Transverse colon (tissue), 4 donors: ENCODE measurements around the gene MYRF. TPM values are rescaled to one million over a fixed set of nuclear protein-coding genes. Genes with fewer than 3 reads are reported as not detected.
A peak's percentile ranks its signal among the peaks of the same experiment; 100 is the strongest.

ENCODE experiments used
- DNase-seq: peaks from one replicate; pipeline ENCODE4 v3.0.0-alpha.2; 2019
- H3K27ac ChIP-seq, 4 donors: fragments of 200-600 bp; sonication (generic); 2 replicates each; pipeline ENCODE4 v1.5.1; 2016 to 2018; ENCODE audit warnings: inconsistent platforms in 4 of 4
- H3K27me3 ChIP-seq: fragments of 200-600 bp; sonication (generic); 2 replicates; pipeline ENCODE4 v1.5.1; 2017; ENCODE audit warnings: inconsistent platforms
- H3K36me3 ChIP-seq, 4 donors: fragments of 200-600 bp; sonication (generic); 2 replicates each; pipeline ENCODE4 v1.5.1; 2017 to 2019; ENCODE audit warnings: inconsistent platforms in 4 of 4
- H3K4me1 ChIP-seq, 4 donors: fragments of 200-600 bp; sonication (generic); 2 replicates each; pipeline ENCODE4 v1.5.1; 2017 to 2020; ENCODE audit warnings: inconsistent platforms in 4 of 4
- H3K4me3 ChIP-seq, 4 donors: fragments of 200-600 bp; sonication (generic); 1 replicate in 1 of 4; 2 replicates in 3 of 4; pipeline versions ENCODE4 v1.5.1 to v1.6.1; 2017 to 2019; ENCODE audit warnings: inconsistent platforms in 4 of 4
- H3K9me3 ChIP-seq, 2 donors: fragments of 200-600 bp; sonication (generic); 2 replicates each; pipeline ENCODE4 v1.5.1; 2017 to 2019; ENCODE audit warnings: inconsistent platforms in 2 of 2
- EP300 ChIP-seq: sonication (generic); formaldehyde crosslinking; IDR thresholded peaks from one replicate; pipeline ENCODE4 v1.6.1; 2017; ENCODE audit warnings: antibody characterized with exemption, low read depth
- POLR2A ChIP-seq: fragments of 450-650 bp; IDR thresholded peaks from one replicate; pipeline ENCODE4 v1.6.1; 2016; ENCODE audit warnings: antibody characterized with exemption, mild to moderate bottlenecking, moderate library complexity
- POLR2AphosphoS5 ChIP-seq, 3 donors: sonication (generic); formaldehyde crosslinking; IDR thresholded peaks; one replicate each; pipeline ENCODE4 v1.6.1; 2016; ENCODE audit warnings: antibody characterized with exemption in 3 of 3
- WGBS, 2 donors: methylation state at CpG; one replicate each; pipeline ENCODE4 v1.1.5; 2018; ENCODE audit warnings: low coverage in 1 of 2; 5-methylcytosine and 5-hydroxymethylcytosine counted together
- in situ Hi-C, 4 donors: fragments of 200-750 bp; cut with MboI; loops; one replicate each; pipeline versions ENCODE4 v1.15.0 to v1.15.1; 2017; ENCODE audit warnings: low sequenced_read_pairs in 3 of 4, low pct_ligation_motif_present in 1 of 4, low pct_unique_long_range_greater_than_20kb in 1 of 4
- intact Hi-C: fragments of 100-400 bp; cut with DNase I; formaldehyde crosslinking; loops from one replicate; pipeline ENCODE4 v1.15.1; 2023; ENCODE audit warnings: low total_unique reads
- total RNA-seq, 4 donors: library from RNA; depleted of rRNA; stranded (reverse); fragments of >200 nt; gene quantifications; one replicate each; pipeline ENCODE4 v1.1.0, GENCODE V29; 2016
- TF ChIP-seq, protein P1 (sequence below), 5 experiments: fragments of 200-600 bp in 3 of 5; fragments of 450-650 bp in 2 of 5; sonication (generic) in 3 of 5; IDR thresholded peaks; 1 replicate in 2 of 5; 2 replicates in 3 of 5; pipeline ENCODE4 v1.5.1; 2016 to 2017; ENCODE audit warnings: antibody characterized with exemption in 5 of 5, inconsistent platforms in 3 of 5, mild to moderate bottlenecking in 2 of 5, moderate library complexity in 1 of 5

Gene MYRF
- total RNA-seq, 4 donors from 2014 or later, result 2.0 to 14.2 (median 10.7) TPM

DNA sequence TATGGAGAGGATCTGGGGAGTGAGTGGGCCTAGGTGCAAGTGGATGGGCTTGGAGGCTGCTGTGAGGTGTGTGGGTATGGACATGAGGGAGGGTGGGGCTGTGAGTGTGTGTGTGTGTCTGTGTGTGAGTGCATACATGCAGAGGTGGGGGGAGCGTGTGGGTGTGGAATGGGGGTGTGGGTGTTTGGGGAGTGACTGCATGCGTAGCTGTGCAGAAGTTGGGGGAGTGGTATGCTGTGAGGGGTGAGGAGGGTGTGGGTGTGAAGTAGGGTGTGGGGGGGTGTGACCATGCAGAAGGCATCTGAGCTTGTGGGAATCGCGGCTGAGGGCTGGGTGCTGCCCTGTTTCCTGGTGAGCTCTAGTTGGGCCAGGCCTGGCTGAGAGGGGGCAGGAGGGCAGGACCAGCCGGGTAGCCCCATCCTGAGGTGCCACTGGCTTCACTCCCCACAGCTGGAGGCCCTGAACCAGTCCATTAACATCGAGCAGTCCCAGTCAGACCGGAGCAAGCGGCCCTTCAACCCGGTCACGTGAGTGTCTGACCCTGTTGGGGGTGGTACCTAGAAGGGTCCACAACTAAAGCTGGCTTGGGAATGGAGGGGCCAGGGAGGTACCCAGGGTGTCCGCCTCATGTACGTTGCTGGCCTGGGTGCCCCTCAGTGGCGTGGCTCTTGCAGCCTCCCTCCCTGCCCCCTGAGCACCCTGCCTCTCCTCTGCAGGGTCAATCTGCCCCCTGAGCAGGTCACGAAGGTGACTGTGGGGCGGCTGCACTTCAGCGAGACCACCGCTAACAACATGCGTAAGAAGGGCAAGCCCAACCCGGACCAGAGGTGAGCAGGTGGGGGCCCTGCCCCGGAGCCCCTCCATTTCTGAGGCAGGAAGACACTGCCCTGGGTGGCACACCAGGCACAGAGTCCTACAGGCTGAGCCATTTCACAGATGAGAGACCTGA, 23.4 kb downstream of the MYRF start:
- H3K27ac ChIP-seq, result no peak overlapping the region
- H3K9me3 ChIP-seq, result no peaks in the 10 kb centered on the region
- no peak for DNase-seq
- H3K36me3 ChIP-seq, result no peaks in the 10 kb centered on the region
- in situ Hi-C loops, result loop anchor here in 2 of 4 donors (25.0 kb wide), 1 partner anchor 336 kb away; the partner anchor contains the start of gene INCENP (in 2 of the 2)
- intact Hi-C loops, result no loop called here
- TF ChIP-seq EP300 (no peak), POLR2AphosphoS5 (IDR thresholded peaks at IDR 0.05) (no peak), POLR2A (no peak)
- TF ChIP-seq, protein P1, sequence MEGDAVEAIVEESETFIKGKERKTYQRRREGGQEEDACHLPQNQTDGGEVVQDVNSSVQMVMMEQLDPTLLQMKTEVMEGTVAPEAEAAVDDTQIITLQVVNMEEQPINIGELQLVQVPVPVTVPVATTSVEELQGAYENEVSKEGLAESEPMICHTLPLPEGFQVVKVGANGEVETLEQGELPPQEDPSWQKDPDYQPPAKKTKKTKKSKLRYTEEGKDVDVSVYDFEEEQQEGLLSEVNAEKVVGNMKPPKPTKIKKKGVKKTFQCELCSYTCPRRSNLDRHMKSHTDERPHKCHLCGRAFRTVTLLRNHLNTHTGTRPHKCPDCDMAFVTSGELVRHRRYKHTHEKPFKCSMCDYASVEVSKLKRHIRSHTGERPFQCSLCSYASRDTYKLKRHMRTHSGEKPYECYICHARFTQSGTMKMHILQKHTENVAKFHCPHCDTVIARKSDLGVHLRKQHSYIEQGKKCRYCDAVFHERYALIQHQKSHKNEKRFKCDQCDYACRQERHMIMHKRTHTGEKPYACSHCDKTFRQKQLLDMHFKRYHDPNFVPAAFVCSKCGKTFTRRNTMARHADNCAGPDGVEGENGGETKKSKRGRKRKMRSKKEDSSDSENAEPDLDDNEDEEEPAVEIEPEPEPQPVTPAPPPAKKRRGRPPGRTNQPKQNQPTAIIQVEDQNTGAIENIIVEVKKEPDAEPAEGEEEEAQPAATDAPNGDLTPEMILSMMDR (IDR thresholded peaks at IDR 0.05), result no peak
- 81% methylated on average over 19 of the region's 20 CpGs; no CpG with 5 or more reads in 1 of the 2 donors for WGBS, 2 donors
- no peaks in the 10 kb centered on the region for H3K27me3 ChIP-seq
- no peak overlapping the region for H3K4me3 ChIP-seq
- H3K4me1 ChIP-seq, result peaks cover 0 to 7% (median 0%) of the 10 kb centered on the region in 4 donors

GRCh38 chr11:61776561-61777075, 24.2 kb downstream of the MYRF start:
- WGBS, 2 donors, result 67% methylated on average over 8 of the region's 9 CpGs; no CpG with 5 or more reads in 1 of the 2 donors
- intact Hi-C loops (no loop called here), in situ Hi-C loops (loop anchor here in 2 of 4 donors (25.0 kb wide), 1 partner anchor 336 kb away; the partner anchor contains the start of gene INCENP (in 2 of the 2))
- Histone ChIP-seq H3K27ac (no peak overlapping the region), H3K9me3 (no peaks in the 10 kb centered on the region), H3K36me3 (no peaks in the 10 kb centered on the region), H3K4me3 (no peak overlapping the region), H3K27me3 (no peaks in the 10 kb centered on the region), H3K4me1 (peaks cover 0 to 7% (median 0%) of the 10 kb centered on the region in 4 donors)
- DNase-seq, result peak; percentile 66
- TF ChIP-seq, protein P1 (IDR thresholded peaks at IDR 0.05), result peak; percentile 44 to 73 (median 63)
- TF ChIP-seq EP300, result no peak

DNA sequence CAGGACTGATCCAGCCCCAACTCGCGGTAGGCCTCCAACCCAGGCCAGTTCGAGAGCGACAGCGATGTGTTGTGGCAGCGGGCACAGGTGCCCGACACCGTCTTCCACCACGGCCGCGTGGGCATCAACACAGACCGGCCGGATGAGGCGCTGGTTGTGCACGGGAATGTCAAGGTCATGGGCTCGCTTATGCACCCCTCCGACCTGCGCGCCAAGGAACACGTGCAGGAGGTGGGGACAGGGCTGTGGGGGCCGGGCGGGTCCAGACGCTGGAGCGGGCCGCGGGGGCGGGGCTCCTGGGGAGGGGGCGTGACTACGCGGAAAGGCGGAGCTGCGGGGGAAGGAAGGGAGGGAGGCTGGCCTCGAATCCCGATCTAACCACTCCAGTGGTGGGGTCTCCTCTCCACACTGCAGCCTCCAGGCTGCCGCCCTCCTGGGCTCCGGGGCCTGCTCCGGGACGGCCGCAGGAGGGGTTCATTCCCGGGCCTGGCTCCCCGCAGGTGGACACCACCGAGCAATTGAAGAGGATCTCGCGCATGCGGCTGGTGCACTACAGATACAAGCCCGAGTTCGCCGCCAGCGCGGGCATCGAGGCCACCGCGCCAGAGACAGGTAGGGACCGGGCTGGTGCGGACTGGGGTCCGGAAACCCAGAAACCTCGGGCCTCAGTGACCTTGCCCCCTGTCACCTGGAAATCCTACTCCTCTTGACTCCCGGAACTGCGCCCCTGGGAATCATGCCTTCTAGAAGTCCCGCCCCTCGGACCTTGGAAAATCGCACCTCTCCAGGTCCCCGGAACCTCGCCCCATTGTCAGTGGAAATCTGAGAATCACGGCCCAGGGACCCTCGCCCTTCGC, 25.0 kb downstream of the MYRF start:
- peak; percentile 53 for DNase-seq
- in situ Hi-C loops (loop anchor here in 2 of 4 donors (25.0 kb wide), 1 partner anchor 335 kb away; the partner anchor contains the start of gene INCENP (in 2 of the 2)), intact Hi-C loops (no loop called here)
- 65% methylated on average over 41 of the region's 67 CpGs; no CpG with 5 or more reads in 1 of the 2 donors for WGBS, 2 donors
- H3K27ac ChIP-seq, result no peak overlapping the region
- no peaks in the 10 kb centered on the region for H3K9me3 ChIP-seq
- no peaks in the 10 kb centered on the region for H3K27me3 ChIP-seq
- H3K4me1 ChIP-seq, result peaks cover 0 to 7% (median 0%) of the 10 kb centered on the region in 4 donors
- no peaks in the 10 kb centered on the region for H3K36me3 ChIP-seq
- peak overlapping the region in 2 of 4 donors; percentile 4 to 26 for H3K4me3 ChIP-seq
- TF ChIP-seq, protein P1 (IDR thresholded peaks at IDR 0.05), result no peak
- no peak for TF ChIP-seq POLR2AphosphoS5 (IDR thresholded peaks at IDR 0.05)
